ENCODE results near the gene DBP.
A peak's percentile ranks its signal among the peaks of the same experiment; 100 is the strongest.

The DBP gene

GRCh38 chr19:48674921-48675824 is 38.0 kb upstream of the DBP start:
- Histone ChIP-seq H3K9me3 (no peaks in the 10 kb centered on the region), H3K4me1 (peaks cover 0 to 9% (median 3%) of the 10 kb centered on the region in 4 donors), H3K27me3 (no peaks in the 10 kb centered on the region), H3K36me3 (no peaks in the 10 kb centered on the region), H3K27ac (no peak overlapping the region), H3K4me3 (no peak overlapping the region)
- intact Hi-C loops (cut with DNase I; ENCODE audit: low total_unique reads): loop anchor here (5.0 kb wide), 1 partner anchor 67 kb away; the partner anchor contains the start of gene RASIP1
- peak; percentile 82 to 88 for DNase-seq
- TF ChIP-seq, protein P1, sequence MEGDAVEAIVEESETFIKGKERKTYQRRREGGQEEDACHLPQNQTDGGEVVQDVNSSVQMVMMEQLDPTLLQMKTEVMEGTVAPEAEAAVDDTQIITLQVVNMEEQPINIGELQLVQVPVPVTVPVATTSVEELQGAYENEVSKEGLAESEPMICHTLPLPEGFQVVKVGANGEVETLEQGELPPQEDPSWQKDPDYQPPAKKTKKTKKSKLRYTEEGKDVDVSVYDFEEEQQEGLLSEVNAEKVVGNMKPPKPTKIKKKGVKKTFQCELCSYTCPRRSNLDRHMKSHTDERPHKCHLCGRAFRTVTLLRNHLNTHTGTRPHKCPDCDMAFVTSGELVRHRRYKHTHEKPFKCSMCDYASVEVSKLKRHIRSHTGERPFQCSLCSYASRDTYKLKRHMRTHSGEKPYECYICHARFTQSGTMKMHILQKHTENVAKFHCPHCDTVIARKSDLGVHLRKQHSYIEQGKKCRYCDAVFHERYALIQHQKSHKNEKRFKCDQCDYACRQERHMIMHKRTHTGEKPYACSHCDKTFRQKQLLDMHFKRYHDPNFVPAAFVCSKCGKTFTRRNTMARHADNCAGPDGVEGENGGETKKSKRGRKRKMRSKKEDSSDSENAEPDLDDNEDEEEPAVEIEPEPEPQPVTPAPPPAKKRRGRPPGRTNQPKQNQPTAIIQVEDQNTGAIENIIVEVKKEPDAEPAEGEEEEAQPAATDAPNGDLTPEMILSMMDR (IDR thresholded peaks at IDR 0.05): peak; percentile 81 to 82

- intact Hi-C loops (cut with DNase I; ENCODE audit: low total_unique reads): no loop called here
- H3K4me3 ChIP-seq: no peak overlapping the region
- peaks cover 0 to 9% (median 3%) of the 10 kb centered on the region in 4 donors for H3K4me1 ChIP-seq
- no peak for DNase-seq
- TF ChIP-seq, protein P1 (IDR thresholded peaks at IDR 0.05): no peak
- no peak overlapping the region for H3K27ac ChIP-seq
- H3K36me3 ChIP-seq: no peaks in the 10 kb centered on the region
- no peaks in the 10 kb centered on the region for H3K27me3 ChIP-seq
- no peaks in the 10 kb centered on the region for H3K9me3 ChIP-seq
Observed at GRCh38 chr19:48674216-48674809, 37.1 kb upstream of the DBP start.

DNA sequence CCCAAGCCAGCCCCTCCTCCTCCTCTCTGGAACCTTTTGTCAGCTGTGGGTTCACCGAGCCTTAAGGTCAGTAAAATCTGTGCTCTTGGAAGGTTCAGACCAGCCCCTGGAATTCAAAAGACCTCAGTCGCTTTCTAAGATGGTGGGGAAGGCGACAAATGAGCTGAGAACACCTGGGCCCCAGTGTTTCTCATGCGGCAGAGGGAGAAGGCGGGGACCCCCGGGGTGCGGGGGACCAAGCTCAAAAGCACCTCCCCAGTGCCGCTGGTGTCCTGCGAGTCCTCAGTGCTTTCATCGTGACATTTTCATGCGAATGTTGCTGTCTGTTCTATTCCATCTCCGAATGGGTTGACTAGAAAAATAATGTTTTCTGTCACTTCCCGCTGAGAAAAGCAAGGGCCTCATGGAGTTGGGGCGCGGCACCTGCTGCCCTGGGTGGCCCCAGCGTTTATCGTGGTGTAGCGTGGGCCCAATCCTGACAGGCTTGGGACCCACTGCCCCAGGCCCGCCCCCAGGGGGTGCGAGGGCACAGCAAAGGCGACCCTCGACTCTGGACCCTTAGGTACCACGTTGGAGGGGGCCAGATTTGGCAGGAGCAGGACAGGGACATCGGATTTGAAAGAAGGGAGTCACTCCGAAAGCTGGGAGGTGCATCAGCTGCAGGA is 36.4 kb upstream of the DBP start:
- no peaks in the 10 kb centered on the region for H3K36me3 ChIP-seq
- no peak for DNase-seq
- no peaks in the 10 kb centered on the region for H3K27me3 ChIP-seq
- intact Hi-C loops (cut with DNase I; ENCODE audit: low total_unique reads): loop anchor here (2.0 kb wide), 1 partner anchor 27 kb away; the partner anchor contains the start of gene CA11
- peaks cover 0 to 9% (median 3%) of the 10 kb centered on the region in 4 donors for H3K4me1 ChIP-seq
- no peak overlapping the region for H3K4me3 ChIP-seq
- no peaks in the 10 kb centered on the region for H3K9me3 ChIP-seq
- TF ChIP-seq, protein P1 (IDR thresholded peaks at IDR 0.05): no peak
- H3K27ac ChIP-seq: no peak overlapping the region

DNA sequence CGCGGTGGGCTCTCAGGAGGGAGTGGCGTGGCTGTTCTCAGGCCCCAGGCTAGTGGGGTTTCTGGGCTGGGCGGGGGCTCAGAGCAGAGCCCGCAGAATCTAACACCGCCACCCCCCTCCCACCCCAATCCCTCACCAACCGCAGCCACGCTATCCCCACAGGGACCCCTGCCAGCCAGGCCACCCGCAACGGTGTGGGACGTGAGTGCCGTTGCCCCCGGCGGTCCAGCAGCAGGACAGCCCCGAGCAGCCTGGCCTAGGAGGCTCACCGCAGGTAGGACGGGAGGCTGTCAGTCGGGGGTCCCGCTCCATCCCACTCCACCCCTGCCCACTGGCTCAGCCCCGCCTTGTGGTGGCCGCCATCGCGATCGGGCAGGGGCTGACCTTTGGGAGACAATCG is 35.8 kb upstream of the DBP start, which contains the start of gene NTN5:
Gene NTN5, minus strand, starts transcription at position 24 of the 400 bp plus-strand sequence. CDS start 2,031 bp downstream, outside the sequence.
- H3K4me3 ChIP-seq: no peak within 1 kb of the TSS
- no peaks in the 10 kb centered on the region for H3K27me3 ChIP-seq
- peaks cover 0 to 9% (median 3%) of the 10 kb centered on the region in 4 donors for H3K4me1 ChIP-seq
- no peak for DNase-seq
- H3K36me3 ChIP-seq: no peaks in the 10 kb centered on the region
- intact Hi-C loops (cut with DNase I; ENCODE audit: low total_unique reads): loop anchor here (2.0 kb wide), 1 partner anchor 26 kb away; the partner anchor contains the start of gene CA11
- H3K9me3 ChIP-seq: no peaks in the 10 kb centered on the region
- H3K27ac ChIP-seq: no peak within 1 kb of the TSS
- TF ChIP-seq, protein P1 (IDR thresholded peaks at IDR 0.05): no peak

DNA sequence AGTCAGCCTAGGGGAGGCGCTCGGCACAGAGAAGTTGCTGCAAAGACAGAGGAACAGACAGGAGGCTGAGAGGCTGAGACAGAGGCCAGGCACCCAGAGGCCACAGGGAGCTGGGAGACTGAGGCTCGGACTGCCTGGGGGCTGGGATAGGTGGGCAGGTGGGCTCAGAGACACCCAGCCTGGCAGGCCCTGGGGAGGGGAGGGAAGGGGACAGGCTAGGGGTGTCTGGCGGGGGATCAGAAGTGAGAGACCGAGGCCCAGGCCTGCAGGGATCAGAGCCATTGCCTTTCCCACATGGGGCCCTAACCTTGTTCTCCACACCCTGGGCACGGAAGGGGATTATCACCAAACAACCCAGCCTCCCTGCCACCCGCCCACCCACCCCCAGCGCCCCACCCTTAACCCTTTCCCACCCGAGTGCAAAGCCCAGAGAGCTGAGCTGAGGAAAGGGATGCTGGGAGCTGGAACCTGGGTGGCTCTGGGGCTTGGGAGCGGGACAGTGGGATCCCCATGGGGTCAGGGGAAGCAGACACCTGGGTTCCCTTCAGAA is 34.3 kb upstream of the DBP start:
- TF ChIP-seq, protein P1 (IDR thresholded peaks at IDR 0.05): no peak
- intact Hi-C loops (cut with DNase I; ENCODE audit: low total_unique reads): no loop called here
- Histone ChIP-seq H3K36me3 (no peaks in the 10 kb centered on the region), H3K4me3 (no peak overlapping the region), H3K27ac (no peak overlapping the region), H3K4me1 (peaks cover 0 to 9% (median 3%) of the 10 kb centered on the region in 4 donors), H3K27me3 (no peaks in the 10 kb centered on the region), H3K9me3 (no peaks in the 10 kb centered on the region)
- no peak for DNase-seq

All from tibial artery (tissue), 4 donors.